ENCODE measurements around the gene TCTN1.

TCTN1 gene

DNA sequence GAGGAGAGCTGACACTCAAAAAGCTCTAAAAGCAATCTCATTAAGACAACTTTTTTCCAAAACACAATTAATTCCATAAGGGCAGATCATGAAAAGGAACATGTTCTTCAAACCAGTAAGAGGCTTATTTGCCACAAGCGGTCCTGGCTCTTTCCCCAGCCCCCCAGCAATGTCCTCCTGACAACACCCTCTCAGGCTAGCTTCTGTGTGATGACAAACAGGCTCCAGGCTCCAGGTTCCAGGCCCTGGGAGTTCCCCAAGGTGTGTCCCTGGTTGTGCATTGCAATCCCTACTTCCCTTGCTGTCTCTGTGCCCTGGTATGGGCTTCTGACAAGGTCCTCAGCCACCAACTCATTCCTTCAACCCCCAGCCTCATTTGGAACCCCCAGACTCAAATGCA lies 66.1 kb downstream of the TCTN1 start:
- DNase-seq (ENCODE audit: low spot score) = no peak

DNA sequence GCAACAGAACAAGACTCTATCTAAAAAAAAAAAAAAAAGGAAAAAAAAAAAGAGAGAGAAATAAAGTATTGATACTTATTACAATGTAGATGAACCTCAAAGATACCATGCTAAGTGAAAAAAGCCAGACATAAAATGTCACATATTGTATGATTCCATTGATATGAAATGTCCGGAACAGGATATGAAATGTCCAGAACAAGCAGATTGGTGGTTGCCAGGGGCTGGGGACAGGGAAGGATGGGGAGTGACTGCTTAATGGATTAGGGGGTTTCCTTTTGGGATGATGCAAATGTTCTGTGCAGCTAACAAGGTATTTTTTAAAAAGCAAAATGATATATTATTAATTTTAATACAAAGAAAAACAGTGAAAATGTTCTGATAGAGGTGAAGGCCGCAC lies 70.0 kb downstream of the TCTN1 start:
- DNase-seq (ENCODE audit: low spot score) = no peak

GRCh38 chr12:110684312-110684836 lies 70.4 kb downstream of the TCTN1 start:
- DNase-seq (ENCODE audit: low spot score) = no peak

- no peak for DNase-seq (ENCODE audit: low spot score)
These were observed 72.5 kb downstream of the TCTN1 start for GRCh38 chr12:110686294-110686903.

GRCh38 chr12:110687396-110688169 lies 73.7 kb downstream of the TCTN1 start:
- no peak for DNase-seq (ENCODE audit: low spot score)

GRCh38 chr12:110688446-110689280 lies 74.7 kb downstream of the TCTN1 start, which contains the start of gene HVCN1:
Gene HVCN1 (minus strand): TSS chr12:110689115. CDS start chr12:110683245, 5,870 bp downstream.
- DNase-seq (ENCODE audit: low spot score) = no peak

- peak; percentile 44 for DNase-seq (ENCODE audit: low spot score)
These were observed 75.6 kb downstream of the TCTN1 start for GRCh38 chr12:110689281-110690126.

DNA sequence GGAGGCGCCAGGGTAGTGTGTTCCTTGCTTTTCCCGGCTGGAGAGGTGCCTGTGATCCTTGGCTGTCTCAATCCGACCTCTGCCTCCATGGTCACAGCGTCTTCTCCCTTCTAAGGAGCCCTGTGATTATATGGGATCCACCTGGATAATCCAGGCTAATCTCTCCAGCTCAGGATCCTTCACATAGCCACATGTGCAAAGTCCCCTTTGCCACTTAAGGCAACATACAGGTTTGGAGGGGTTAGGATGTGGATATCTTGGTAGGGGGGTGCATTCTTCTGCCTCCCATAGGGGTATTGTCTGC lies 76.2 kb downstream of the TCTN1 start:
- no peak for DNase-seq (ENCODE audit: low spot score)

DNA sequence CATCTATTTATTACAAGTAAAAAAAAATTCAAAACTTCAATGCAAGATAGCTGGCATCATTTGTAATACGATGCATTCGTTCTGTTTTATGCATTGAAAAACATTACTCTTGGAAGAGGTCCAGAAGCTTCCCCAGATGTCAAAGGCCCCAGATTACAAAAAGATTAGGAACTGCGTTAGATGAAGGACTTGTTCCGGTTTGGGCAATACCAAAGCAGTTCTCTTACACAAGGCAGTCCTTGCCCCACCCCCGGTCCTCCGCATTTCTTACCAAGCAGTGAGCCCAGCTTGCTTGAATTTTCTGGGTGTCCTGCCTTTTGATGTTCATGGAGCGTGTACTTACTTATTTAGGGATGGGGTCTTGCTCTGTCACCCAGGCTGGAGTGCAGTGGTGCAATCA lies 79.8 kb downstream of the TCTN1 start:
- no peak for DNase-seq (ENCODE audit: low spot score)

DNA sequence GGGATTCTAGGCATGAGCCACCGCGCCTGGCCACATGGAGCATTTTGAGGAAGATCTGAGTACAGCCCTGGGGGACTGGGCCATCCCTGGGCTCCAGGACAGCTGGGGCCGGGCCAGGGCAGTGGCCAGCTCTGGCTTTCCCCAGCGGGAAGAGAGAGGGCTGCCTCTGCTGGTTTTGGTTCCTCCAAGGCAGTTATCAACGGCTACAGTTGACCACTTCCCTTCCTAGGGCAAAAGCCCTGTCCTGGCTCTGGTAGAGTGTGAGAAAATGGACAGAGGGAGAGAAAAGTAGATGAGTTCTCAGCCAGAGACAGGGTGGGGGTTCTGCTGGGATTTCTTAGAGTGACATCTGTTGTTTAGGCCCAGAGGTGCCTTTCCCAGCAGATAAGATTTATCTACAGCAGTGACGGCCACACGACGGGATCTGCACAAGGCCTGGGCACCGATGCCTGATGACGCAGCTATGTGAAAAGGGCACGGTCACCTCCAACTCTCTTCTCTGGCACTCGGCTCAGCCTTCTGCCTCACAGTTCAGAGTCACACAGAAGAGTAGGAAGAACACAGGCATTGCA lies 80.5 kb downstream of the TCTN1 start:
- no peak for DNase-seq (ENCODE audit: low spot score)

DNA sequence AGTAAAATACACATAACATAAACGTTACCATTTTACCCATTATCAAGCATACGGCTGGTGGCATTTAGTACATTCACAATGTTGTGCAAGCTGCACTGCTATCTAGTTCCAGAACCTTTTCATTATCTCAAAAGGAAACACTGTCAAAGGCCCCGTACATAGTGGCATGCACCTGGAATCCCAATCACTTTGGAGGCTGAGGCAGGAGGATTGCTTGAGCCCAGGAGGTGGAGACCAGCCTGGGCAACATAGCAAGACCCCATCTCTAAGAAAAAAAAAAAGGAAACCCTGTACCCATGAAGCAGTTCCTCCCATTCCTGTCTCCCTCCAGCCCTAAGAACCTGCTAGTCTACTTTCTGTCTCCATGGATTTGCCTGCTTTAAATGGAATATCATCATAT lies 82.4 kb downstream of the TCTN1 start:
- DNase-seq (ENCODE audit: low spot score) = no peak

DNA sequence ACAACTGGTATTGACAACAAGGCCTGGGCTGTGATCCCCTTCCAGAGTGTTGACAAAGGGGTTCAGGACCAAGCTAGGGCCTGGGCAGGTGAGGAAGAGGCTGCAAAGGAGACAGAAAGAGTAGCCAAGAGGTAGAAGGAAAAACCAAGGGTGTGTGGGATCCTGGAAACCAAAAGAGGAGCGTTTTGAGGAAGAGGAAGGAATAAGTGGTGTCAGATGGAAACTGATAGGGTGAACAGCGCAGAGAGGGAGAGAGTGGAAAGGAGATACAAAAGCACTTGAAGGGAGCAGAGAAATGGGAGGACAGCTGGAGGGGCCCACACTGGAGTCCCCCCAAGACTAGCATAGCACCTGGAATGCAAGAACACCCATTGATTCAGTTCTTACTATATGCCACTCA lies 83.3 kb downstream of the TCTN1 start:
- DNase-seq (ENCODE audit: low spot score) = no peak

DNA sequence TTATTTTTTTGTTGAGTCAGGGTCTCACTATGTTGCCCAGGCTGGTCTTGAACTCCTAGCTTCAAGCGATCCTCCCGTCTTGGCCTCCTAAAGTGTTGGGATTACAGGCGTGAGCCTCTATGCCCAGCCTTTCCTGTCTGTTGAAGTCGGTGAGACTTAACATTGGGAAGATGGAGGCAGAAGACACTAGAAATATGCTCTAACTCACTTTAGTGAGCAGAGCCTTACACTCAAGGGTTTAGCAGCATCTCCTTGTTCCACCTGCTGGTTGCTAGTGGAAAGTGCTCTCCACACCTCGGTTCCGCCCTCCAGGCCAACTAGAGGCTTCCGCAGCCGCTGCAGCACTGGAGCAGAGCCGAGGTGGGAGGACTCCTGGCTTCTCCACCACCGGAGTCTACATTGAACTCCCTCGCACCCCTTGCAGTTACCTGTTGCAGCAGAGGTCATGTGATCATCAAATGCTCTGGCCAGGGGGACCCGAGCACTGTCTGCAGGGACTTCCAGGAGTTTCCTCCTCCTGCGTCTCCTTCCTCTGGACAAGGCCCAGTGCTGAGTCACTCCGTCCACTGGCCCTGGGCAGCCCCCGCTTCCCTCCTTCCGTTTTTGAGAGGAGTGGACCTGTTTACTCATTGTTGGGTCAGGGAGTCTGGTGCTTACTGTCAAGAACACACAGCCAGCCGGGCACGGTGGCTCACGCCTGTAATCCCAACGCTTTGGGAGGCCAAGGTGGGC lies 84.4 kb downstream of the TCTN1 start:
- peak; percentile 87 for DNase-seq (ENCODE audit: low spot score)

Data from HuH-7 (cell line).